ENCODE measurements around the gene IGF2. TPM values are rescaled to one million over a fixed set of nuclear protein-coding genes. Genes with fewer than 3 reads are reported as not detected.

Gene IGF2
- total RNA-seq, 2 donors from 2014 or later, result 10.6 to 84.0 TPM

- no peaks in the 10 kb centered on the region for H3K9me3 ChIP-seq
- H3K4me3 ChIP-seq, result no peak overlapping the region
- no peaks in the 10 kb centered on the region for H3K36me3 ChIP-seq (replicated peaks in 1 of 2; ENCODE audit: insufficient read depth in 1 of 2, low read depth in 2 of 2)
- intact Hi-C loops (cut with DNase I), result no loop called here
- no peak for DNase-seq
- no peak for ATAC-seq
- TF ChIP-seq POLR2A (IDR thresholded peaks at IDR 0.05), result no peak
- TF ChIP-seq, protein P1, sequence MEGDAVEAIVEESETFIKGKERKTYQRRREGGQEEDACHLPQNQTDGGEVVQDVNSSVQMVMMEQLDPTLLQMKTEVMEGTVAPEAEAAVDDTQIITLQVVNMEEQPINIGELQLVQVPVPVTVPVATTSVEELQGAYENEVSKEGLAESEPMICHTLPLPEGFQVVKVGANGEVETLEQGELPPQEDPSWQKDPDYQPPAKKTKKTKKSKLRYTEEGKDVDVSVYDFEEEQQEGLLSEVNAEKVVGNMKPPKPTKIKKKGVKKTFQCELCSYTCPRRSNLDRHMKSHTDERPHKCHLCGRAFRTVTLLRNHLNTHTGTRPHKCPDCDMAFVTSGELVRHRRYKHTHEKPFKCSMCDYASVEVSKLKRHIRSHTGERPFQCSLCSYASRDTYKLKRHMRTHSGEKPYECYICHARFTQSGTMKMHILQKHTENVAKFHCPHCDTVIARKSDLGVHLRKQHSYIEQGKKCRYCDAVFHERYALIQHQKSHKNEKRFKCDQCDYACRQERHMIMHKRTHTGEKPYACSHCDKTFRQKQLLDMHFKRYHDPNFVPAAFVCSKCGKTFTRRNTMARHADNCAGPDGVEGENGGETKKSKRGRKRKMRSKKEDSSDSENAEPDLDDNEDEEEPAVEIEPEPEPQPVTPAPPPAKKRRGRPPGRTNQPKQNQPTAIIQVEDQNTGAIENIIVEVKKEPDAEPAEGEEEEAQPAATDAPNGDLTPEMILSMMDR (IDR thresholded peaks at IDR 0.05), result no peak
- peaks cover 0 to 8% of the 10 kb centered on the region in 2 donors for H3K27me3 ChIP-seq
- H3K4me1 ChIP-seq, result peaks cover 11% of the 10 kb centered on the region
- WGBS, 2 donors, result 56 to 67% methylated on average over 16 to 19 of the region's 19 CpGs
- no peak overlapping the region for H3K27ac ChIP-seq
Observed at GRCh38 chr11:2134022-2135010, 4.9 kb downstream of the IGF2 start.

DNA sequence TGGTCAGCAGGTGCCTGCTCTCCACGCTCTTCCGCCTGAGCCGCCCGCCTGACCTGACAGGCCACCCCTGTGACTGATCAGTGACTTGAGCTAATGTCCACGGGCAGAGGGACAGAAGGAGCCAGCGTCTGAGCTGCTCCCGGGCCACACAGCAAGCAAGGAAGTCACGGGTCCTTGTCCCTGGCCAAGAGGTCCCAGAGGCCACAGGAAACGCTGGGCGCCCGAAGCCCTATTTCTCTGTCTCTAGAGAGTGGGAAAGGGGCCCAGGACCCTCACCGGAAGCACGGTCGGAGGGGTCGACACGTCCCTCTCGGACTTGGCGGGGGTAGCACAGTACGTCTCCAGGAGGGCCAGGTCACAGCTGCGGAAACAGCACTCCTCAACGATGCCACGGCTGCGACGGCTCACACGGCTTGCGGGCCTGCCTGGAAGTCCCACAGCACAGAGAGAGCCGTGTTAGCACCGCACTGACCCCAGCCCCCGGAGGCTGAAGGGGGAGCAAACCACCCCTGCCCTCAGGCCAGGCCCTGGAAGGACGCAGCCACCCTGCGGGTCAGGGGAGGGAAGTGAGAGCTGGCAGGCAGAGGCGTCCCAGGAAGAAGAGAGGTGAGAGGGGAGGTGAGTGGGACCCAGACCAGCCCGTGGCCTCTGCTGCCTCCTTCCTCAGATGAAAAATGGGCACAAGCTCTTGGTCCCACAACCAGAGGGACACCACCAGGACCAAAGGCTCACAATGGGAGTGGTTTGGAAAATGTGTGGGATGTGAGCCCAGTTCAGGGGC, 5.8 kb downstream of the IGF2 start:
- intact Hi-C loops (cut with DNase I), result no loop called here
- peak in 1 of 4 donors; percentile 11 for DNase-seq
- peaks cover 0 to 8% of the 10 kb centered on the region in 2 donors for H3K27me3 ChIP-seq

DNA sequence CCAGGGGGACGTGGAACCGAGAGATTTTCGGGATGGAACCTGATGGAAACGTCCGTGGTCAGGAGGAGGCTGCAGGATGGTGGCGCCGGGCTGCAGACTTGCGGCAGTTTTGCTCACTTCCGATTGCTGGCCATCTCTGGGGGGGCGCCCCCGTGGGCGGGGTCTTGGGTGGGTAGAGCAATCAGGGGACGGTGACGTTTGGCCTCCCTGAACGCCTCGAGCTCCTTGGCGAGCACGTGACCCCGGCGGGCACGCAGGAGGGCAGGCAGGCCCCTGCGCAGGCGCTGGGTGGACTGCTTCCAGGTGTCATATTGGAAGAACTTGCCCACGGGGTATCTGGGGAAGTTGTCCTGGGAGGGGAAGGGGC, 6.3 kb downstream of the IGF2 start:
- intact Hi-C loops (cut with DNase I), result no loop called here
- no peaks in the 10 kb centered on the region for H3K9me3 ChIP-seq
- H3K4me3 ChIP-seq, result no peak overlapping the region
- TF ChIP-seq, protein P1 (IDR thresholded peaks at IDR 0.05), result no peak
- H3K27ac ChIP-seq, result no peak overlapping the region
- no peak for ATAC-seq
- 32 to 54% methylated on average over 19 to 24 of the region's 24 CpGs for WGBS, 2 donors
- no peak for DNase-seq
- no peaks in the 10 kb centered on the region for H3K36me3 ChIP-seq (replicated peaks in 1 of 2; ENCODE audit: insufficient read depth in 1 of 2, low read depth in 2 of 2)
- H3K27me3 ChIP-seq, result peaks cover 0 to 7% of the 10 kb centered on the region in 2 donors
- peaks cover 10% of the 10 kb centered on the region for H3K4me1 ChIP-seq

More for the DNA sequence above, 5.8 kb downstream of the IGF2 start:
- no peak for ATAC-seq
- Histone ChIP-seq H3K4me3 (no peak overlapping the region), H3K36me3 (replicated peaks in 1 of 2; ENCODE audit: insufficient read depth in 1 of 2, low read depth in 2 of 2) (no peaks in the 10 kb centered on the region), H3K27ac (no peak overlapping the region), H3K9me3 (no peaks in the 10 kb centered on the region), H3K4me1 (peaks cover 11% of the 10 kb centered on the region)
- TF ChIP-seq, protein P1 (IDR thresholded peaks at IDR 0.05), result no peak
- WGBS, 2 donors, result 43 to 66% methylated on average over 14 to 33 of the region's 33 CpGs

- 62 to 64% methylated on average over 6 of the region's 6 CpGs for WGBS, 2 donors
- no peak for TF ChIP-seq POLR2A (IDR thresholded peaks at IDR 0.05)
- TF ChIP-seq, protein P1 (IDR thresholded peaks at IDR 0.05), result no peak
- Histone ChIP-seq H3K27ac (no peak overlapping the region), H3K27me3 (peaks cover 0 to 1% of the 10 kb centered on the region in 2 donors), H3K4me3 (no peak overlapping the region), H3K9me3 (no peaks in the 10 kb centered on the region), H3K36me3 (replicated peaks in 1 of 2; ENCODE audit: insufficient read depth in 1 of 2, low read depth in 2 of 2) (no peaks in the 10 kb centered on the region), H3K4me1 (peaks cover 4% of the 10 kb centered on the region)
- ATAC-seq (no peak), DNase-seq (no peak)
- intact Hi-C loops (cut with DNase I), result no loop called here
Observed at GRCh38 chr11:2132246-2132645, 6.9 kb downstream of the IGF2 start.
